HepG2 (cell line): Measurements from ENCODE around the gene GAD2. TPM values are rescaled to one million over a fixed set of nuclear protein-coding genes. Genes with fewer than 3 reads are reported as not detected.

Experiments used
- ATAC-seq: fragments of 200-7000 bp; cut with Tn5 transposase; 3 replicates; pipeline ENCODE4 v1.9.1; 2020; ENCODE audit warnings: mild to moderate bottlenecking, moderate library complexity
- BruUV-seq: library from RNA; stranded (reverse); fragments of 400-500 nt; replicated peaks from 2 replicates; lab custom pipeline; 2021; lab: Mats Ljungman, UMichigan
- CTCF ChIA-PET: fragments of 300-600 bp; formaldehyde crosslinking; extraction: SDS; loops from one replicate; lab custom pipeline; 2021; ENCODE audit warnings: low total read pairs, inconsistent platforms, low intra/inter-chr PET ratio; lab: Yijun Ruan, JAX
- POLR2A ChIA-PET: fragments of 350-600 bp; sonication (Branson Sonifier 250); formaldehyde crosslinking; loops from one replicate; lab custom pipeline; 2020; ENCODE audit warnings: antibody characterized with exemption, inconsistent platforms; lab: Yijun Ruan, JAX
- DNase-seq: peaks from one replicate; pipeline ENCODE4 v3.0.0-alpha.2; 2015; ENCODE audit warnings: low spot score
- FAIRE-seq: peaks from 3 replicates; lab custom pipeline; 2011; peaks lifted over from hg19 to GRCh38; lab: Jason Lieb, UNC
- H2AFZ ChIP-seq: one replicate; pipeline ENCODE4 v1.6.1; 2011; ENCODE audit warnings: low read length, inconsistent platforms
- H3K27ac ChIP-seq: fragments of 300-600 bp; 3 replicates; pipeline ENCODE4 v1.8.0; 2011; ENCODE audit warnings: mixed run types, mild to moderate bottlenecking, mixed read lengths, low read length, inconsistent platforms; ENCODE audit not compliant: insufficient read depth; ENCODE audit errors: extremely low read length
- H3K27me3 ChIP-seq, 2 experiments: fragments of 200-600 bp in 1 of 2; 2 replicates in 1 of 2; 3 replicates in 1 of 2; pipeline versions ENCODE4 v1.6.0 to v1.8.0; 2011; ENCODE audit warnings: low read length in 2 of 2, mild to moderate bottlenecking in 2 of 2, moderate library complexity in 2 of 2, inconsistent platforms in 1 of 2; ENCODE audit not compliant: insufficient read depth in 2 of 2, control insufficient read depth in 1 of 2
- H3K36me3 ChIP-seq, 2 experiments: fragments of 200-600 bp in 1 of 2; replicated peaks in 1 of 2; 2 replicates in 1 of 2; 3 replicates in 1 of 2; pipeline versions ENCODE4 v1.5.1 to v1.8.0; 2011; ENCODE audit warnings: low read length in 2 of 2, inconsistent platforms in 1 of 2; ENCODE audit not compliant: insufficient read depth in 2 of 2, control insufficient read depth in 1 of 2
- H3K4me1 ChIP-seq: 2 replicates; pipeline ENCODE4 v1.5.1; 2012; ENCODE audit warnings: low read length, inconsistent platforms; ENCODE audit not compliant: insufficient read depth
- H3K4me2 ChIP-seq: 2 replicates; pipeline ENCODE4 v1.6.0; 2011; ENCODE audit warnings: low read depth, low read length, inconsistent platforms
- H3K4me3 ChIP-seq, 3 experiments: fragments of 200-600 bp in 1 of 3; sonication (generic), shearing (Covaris generic) in 1 of 3; replicated peaks in 1 of 3; 2 replicates each; pipeline ENCODE4 v1.5.1; 2011 to 2016; ENCODE audit warnings: low read length in 3 of 3, inconsistent platforms in 2 of 3, low read depth in 2 of 3, mild to moderate bottlenecking in 2 of 3, control low read depth in 1 of 3, mixed read lengths in 1 of 3; ENCODE audit not compliant: insufficient read depth in 1 of 3
- H3K79me2 ChIP-seq: one replicate; pipeline ENCODE4 v1.6.1; 2011; ENCODE audit warnings: low read length, inconsistent platforms; ENCODE audit not compliant: insufficient read depth
- H3K9ac ChIP-seq: 2 replicates; pipeline ENCODE4 v1.6.0; 2011; ENCODE audit warnings: mild to moderate bottlenecking, low read depth, low read length, inconsistent platforms; ENCODE audit not compliant: insufficient read depth
- H3K9me3 ChIP-seq: 2 replicates; pipeline ENCODE4 v1.5.1; 2012; ENCODE audit warnings: mild to moderate bottlenecking, low read length
- H4K20me1 ChIP-seq: 2 replicates; pipeline ENCODE4 v1.6.0; 2011; ENCODE audit warnings: inconsistent platforms, mild to moderate bottlenecking, low read length, moderate library complexity; ENCODE audit not compliant: insufficient read depth
- SMAD1 ChIP-seq: sonication (generic); formaldehyde crosslinking; IDR thresholded peaks from 2 replicates; pipeline ENCODE4 v1.4.0; 2020; ENCODE audit warnings: missing genetic modification reagents, low read depth, mild to moderate bottlenecking, borderline replicate concordance
- ZKSCAN8 ChIP-seq: IDR thresholded peaks from 2 replicates; pipeline ENCODE4 v1.6.1; 2016; ENCODE audit warnings: borderline replicate concordance, missing genetic modification reagents, missing compliant biosample characterization
- ZNF629 ChIP-seq: sonication (generic); formaldehyde crosslinking; conservative IDR thresholded peaks from 2 replicates; pipeline ENCODE4 v1.5.0; 2020; ENCODE audit warnings: missing genetic modification reagents
- ZNF644 ChIP-seq: IDR thresholded peaks from 2 replicates; pipeline ENCODE4 v1.6.1; 2016; ENCODE audit warnings: low read depth
- WGBS: methylation state at CpG from one replicate; pipeline ENCODE4 v1.1.6; 2017; ENCODE audit warnings: low lambda C conversion rate; 5-methylcytosine and 5-hydroxymethylcytosine counted together
- in situ Hi-C: cut with HindIII; loops from 2 replicates; pipeline ENCODE4 v1.10.0; 2017; ENCODE audit warnings: low pct_unique_long_range_greater_than_20kb; ENCODE audit not compliant: extremely low pct_ligation_motif_present
- intact Hi-C: fragments of 100-400 bp; cut with micrococcal nuclease; formaldehyde crosslinking; loops from one replicate; pipeline ENCODE4 v1.10.0; 2022; ENCODE audit not compliant: unreplicated experiment
- polyA plus RNA-seq, 8 experiments: library from polyadenylated mRNA; depleted of rRNA in 3 of 8; stranded (reverse) in 7 of 8; unstranded in 1 of 8; fragments of >200 nt; fragmentation: Illumina TruSeq in 4 of 8; extraction: Trizol in 4 of 8; gene quantifications; 2 replicates each; pipeline versions ENCODE4 v1.2.1 to v1.2.3, GENCODE V29; 2011 to 2016; ENCODE audit warnings: low read depth in 4 of 8, missing spikeins in 1 of 8, mixed read lengths in 1 of 8; ENCODE audit not compliant: insufficient read depth in 1 of 8
- total RNA-seq, 5 experiments: library from RNA; depleted of rRNA; stranded (reverse); fragments of >200 nt; fragmentation: Illumina TruSeq; extraction: Trizol; gene quantifications; 2 replicates each; pipeline ENCODE4 v1.2.3, GENCODE V29; 2016; ENCODE audit warnings: low read depth in 1 of 5
- TF ChIP-seq, protein P1 (sequence below): sonication (generic); formaldehyde crosslinking; IDR thresholded peaks from 2 replicates; pipeline ENCODE4 v1.9.0; 2021; ENCODE audit warnings: missing genetic modification reagents, mild to moderate bottlenecking, borderline replicate concordance
- TF ChIP-seq, protein P2 (sequence below): IDR thresholded peaks from 2 replicates; pipeline ENCODE4 v1.6.1; 2016; ENCODE audit warnings: low read depth
- TF ChIP-seq, protein P3 (sequence below): sonication (generic); formaldehyde crosslinking; IDR thresholded peaks from 2 replicates; pipeline ENCODE4 v1.5.0; 2020; ENCODE audit warnings: mild to moderate bottlenecking, missing genetic modification reagents

The GAD2 gene
- total and polyA plus RNA-seq, 2 of the 13 experiments (the other 11 are each of a cell fraction or from before 2014, with no cell fraction given) = not detected

DNA sequence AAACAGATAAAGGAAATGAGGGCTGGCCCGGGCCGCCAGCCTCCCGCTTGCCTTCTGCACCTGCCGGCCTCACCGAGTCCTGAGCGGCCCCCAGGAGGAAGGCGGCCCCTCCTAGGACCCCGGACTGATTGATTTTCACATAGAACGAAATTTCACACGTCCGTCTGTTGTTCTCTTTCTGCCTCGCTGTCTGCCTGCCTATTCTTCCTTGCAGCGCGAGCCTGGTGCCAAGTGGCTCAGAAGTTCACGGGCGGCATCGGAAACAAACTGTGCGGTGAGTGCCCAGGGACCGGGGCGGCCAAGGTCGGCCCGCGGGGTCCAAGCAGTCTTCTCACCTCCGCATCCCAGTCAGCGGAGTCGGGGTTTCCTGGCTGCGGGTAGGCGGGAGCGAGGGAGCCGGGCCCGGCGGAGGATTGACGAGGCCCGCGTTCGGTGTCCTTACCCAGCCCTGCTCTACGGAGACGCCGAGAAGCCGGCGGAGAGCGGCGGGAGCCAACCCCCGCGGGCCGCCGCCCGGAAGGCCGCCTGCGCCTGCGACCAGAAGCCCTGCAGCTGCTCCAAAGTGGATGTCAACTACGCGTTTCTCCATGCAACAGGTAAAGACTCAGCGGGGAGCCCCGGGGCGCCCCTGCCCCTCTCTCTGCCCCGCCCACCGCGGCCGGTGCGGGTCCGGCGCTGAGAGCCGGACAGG, 967 bp downstream of the GAD2 start:
- Histone ChIP-seq H2AFZ (no peak overlapping the region), H3K4me1 (no peaks in the 10 kb centered on the region), H3K27me3 (peaks cover 5 to 53% of the 10 kb centered on the region in 2 experiments), H3K27ac (no peak overlapping the region), H3K4me2 (no peak overlapping the region), H3K79me2 (no peaks in the 10 kb centered on the region), H3K36me3 (no peaks in the 10 kb centered on the region), H4K20me1 (no peaks in the 10 kb centered on the region), H3K9ac (no peak overlapping the region), H3K9me3 (no peaks in the 10 kb centered on the region), H3K4me3 (no peak overlapping the region)
- 40% methylated on average over 11 of the region's 64 CpGs for WGBS
- DNase-seq (no peak), ATAC-seq (no peak), FAIRE-seq (no peak)
- in situ Hi-C loops (no loop called here), intact Hi-C loops (no loop called here)
- CTCF ChIA-PET = no interaction called here
- no TSS peak for BruUV-seq
- POLR2A ChIA-PET = no interaction called here
- TF ChIP-seq, protein P1, sequence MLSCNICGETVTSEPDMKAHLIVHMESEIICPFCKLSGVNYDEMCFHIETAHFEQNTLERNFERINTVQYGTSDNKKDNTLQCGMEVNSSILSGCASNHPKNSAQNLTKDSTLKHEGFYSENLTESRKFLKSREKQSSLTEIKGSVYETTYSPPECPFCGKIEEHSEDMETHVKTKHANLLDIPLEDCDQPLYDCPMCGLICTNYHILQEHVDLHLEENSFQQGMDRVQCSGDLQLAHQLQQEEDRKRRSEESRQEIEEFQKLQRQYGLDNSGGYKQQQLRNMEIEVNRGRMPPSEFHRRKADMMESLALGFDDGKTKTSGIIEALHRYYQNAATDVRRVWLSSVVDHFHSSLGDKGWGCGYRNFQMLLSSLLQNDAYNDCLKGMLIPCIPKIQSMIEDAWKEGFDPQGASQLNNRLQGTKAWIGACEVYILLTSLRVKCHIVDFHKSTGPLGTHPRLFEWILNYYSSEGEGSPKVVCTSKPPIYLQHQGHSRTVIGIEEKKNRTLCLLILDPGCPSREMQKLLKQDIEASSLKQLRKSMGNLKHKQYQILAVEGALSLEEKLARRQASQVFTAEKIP (CRISPR knock-in tag) = no peak
- no peak for TF ChIP-seq ZKSCAN8 (CRISPR knock-in tag)
- no peak for TF ChIP-seq ZNF644 (CRISPR knock-in tag)
- TF ChIP-seq ZNF629 = no peak

DNA sequence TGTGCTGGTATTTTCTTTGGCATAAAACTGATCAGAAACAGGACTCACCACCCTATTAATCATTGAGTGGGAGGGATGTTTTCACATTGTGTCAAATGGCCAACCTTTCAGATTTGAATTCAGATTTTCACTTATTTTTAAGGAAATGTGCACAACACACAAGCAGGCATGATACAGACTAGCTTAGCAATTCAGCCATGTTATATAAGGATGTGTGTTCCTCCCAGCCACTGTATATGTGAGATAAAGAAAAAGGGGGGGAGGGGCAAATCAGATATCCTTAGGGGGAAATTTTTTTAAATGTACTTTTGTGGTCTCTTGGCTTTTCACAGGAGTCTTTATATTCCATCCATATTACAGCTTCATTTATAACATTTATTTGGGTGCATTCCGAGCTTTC, 3.1 kb downstream of the GAD2 start:
- ChIA-PET POLR2A (no interaction called here), CTCF (no interaction called here)
- Histone ChIP-seq H3K36me3 (no peaks in the 10 kb centered on the region), H2AFZ (no peak overlapping the region), H4K20me1 (no peaks in the 10 kb centered on the region), H3K9me3 (no peaks in the 10 kb centered on the region), H3K9ac (no peak overlapping the region), H3K27ac (no peak overlapping the region), H3K4me1 (no peaks in the 10 kb centered on the region), H3K4me2 (no peak overlapping the region), H3K27me3 (peaks cover 3 to 34% of the 10 kb centered on the region in 2 experiments; a peak in 4 of 5 replicates), H3K4me3 (no peak overlapping the region), H3K79me2 (no peaks in the 10 kb centered on the region)
- no peak for ATAC-seq
- no peak for DNase-seq
- in situ Hi-C loops (no loop called here), intact Hi-C loops (no loop called here)
- no TSS peak for BruUV-seq
- FAIRE-seq = no peak
- 0% methylated on average over 1 of the region's 1 CpG for WGBS
- TF ChIP-seq, protein P2, sequence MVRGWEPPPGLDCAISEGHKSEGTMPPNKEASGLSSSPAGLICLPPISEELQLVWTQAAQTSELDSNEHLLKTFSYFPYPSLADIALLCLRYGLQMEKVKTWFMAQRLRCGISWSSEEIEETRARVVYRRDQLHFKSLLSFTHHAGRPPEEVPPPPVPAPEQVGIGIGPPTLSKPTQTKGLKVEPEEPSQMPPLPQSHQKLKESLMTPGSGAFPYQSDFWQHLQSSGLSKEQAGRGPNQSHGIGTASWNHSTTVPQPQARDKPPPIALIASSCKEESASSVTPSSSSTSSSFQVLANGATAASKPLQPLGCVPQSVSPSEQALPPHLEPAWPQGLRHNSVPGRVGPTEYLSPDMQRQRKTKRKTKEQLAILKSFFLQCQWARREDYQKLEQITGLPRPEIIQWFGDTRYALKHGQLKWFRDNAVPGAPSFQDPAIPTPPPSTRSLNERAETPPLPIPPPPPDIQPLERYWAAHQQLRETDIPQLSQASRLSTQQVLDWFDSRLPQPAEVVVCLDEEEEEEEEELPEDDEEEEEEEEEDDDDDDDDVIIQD (CRISPR knock-in tag) = no peak
- TF ChIP-seq SMAD1 = no peak
- TF ChIP-seq, protein P3, sequence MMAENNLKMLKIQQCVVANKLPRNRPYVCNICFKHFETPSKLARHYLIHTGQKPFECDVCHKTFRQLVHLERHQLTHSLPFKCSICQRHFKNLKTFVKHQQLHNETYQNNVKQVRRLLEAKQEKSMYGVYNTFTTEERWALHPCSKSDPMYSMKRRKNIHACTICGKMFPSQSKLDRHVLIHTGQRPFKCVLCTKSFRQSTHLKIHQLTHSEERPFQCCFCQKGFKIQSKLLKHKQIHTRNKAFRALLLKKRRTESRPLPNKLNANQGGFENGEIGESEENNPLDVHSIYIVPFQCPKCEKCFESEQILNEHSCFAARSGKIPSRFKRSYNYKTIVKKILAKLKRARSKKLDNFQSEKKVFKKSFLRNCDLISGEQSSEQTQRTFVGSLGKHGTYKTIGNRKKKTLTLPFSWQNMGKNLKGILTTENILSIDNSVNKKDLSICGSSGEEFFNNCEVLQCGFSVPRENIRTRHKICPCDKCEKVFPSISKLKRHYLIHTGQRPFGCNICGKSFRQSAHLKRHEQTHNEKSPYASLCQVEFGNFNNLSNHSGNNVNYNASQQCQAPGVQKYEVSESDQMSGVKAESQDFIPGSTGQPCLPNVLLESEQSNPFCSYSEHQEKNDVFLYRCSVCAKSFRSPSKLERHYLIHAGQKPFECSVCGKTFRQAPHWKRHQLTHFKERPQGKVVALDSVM (CRISPR knock-in tag) = no peak
